Measurements from ENCODE around the gene WNK3.

The WNK3 gene

GRCh38 chrX:54306379-54306778, 51.5 kb downstream of the WNK3 start:
- H3K79me2 ChIP-seq (ENCODE audit: insufficient read depth, low read length) = no peaks in the 10 kb centered on the region
- no peaks in the 10 kb centered on the region for H3K9me3 ChIP-seq (ENCODE audit: low read length)
- no peaks in the 10 kb centered on the region for H3K4me1 ChIP-seq (ENCODE audit: insufficient read depth, low read length, severe bottlenecking)
- H3K4me3 ChIP-seq (ENCODE audit: low read depth, low read length, poor library complexity, severe bottlenecking) = no peak overlapping the region
- H3K27ac ChIP-seq (ENCODE audit: low read depth, low read length, poor library complexity, severe bottlenecking) = no peak overlapping the region
- H3K36me3 ChIP-seq (ENCODE audit: insufficient read depth, low read length) = no peaks in the 10 kb centered on the region
- no peak overlapping the region for H3K4me2 ChIP-seq (ENCODE audit: low read length)
- TF ChIP-seq EZH2 (IDR thresholded peaks at IDR 0.05; ENCODE audit: borderline replicate concordance, low read length) (no peak), CTCF (IDR thresholded peaks at IDR 0.05; ENCODE audit: low read length) (no peak)
- no peak overlapping the region for H2AFZ ChIP-seq (ENCODE audit: low read length)
- H3K9ac ChIP-seq (ENCODE audit: low read length) = no peak overlapping the region
- no peaks in the 10 kb centered on the region for H3K27me3 ChIP-seq (ENCODE audit: insufficient read depth, low read length)
- no peaks in the 10 kb centered on the region for H3K9me2 ChIP-seq (ENCODE audit: low read depth, low read length)
- H3F3A ChIP-seq (ENCODE audit: insufficient read depth, low read length) = no peaks in the 10 kb centered on the region
- H4K20me1 ChIP-seq (ENCODE audit: insufficient read depth, low read length) = no peaks in the 10 kb centered on the region

DNA sequence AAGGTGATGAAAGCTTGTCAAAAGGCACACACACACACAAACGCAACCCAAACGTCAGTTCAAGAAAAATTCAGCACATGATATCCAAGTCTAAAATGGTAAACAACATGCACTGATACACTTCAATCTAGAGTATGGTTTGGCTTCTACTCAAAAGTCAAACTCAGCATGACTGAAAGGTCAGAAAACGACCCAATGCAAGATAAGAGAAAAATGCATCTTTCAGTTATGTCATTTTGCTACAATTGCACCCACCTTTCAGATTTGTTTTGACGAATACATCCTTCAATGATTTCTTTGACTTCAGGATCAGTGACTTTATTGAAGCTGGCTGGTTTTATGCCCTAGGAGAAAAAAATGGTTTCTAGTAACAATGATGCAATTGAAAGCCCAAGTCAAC, 56.3 kb downstream of the WNK3 start:
- no peak for TF ChIP-seq CTCF (IDR thresholded peaks at IDR 0.05; ENCODE audit: low read length)
- TF ChIP-seq EZH2 (IDR thresholded peaks at IDR 0.05; ENCODE audit: borderline replicate concordance, low read length) = no peak
- Histone ChIP-seq H3K9me3 (ENCODE audit: low read length) (no peaks in the 10 kb centered on the region), H3K9me2 (ENCODE audit: low read depth, low read length) (no peaks in the 10 kb centered on the region), H3K27me3 (ENCODE audit: insufficient read depth, low read length) (no peaks in the 10 kb centered on the region), H3K4me1 (ENCODE audit: insufficient read depth, low read length, severe bottlenecking) (no peaks in the 10 kb centered on the region), H3K4me3 (ENCODE audit: low read depth, low read length, poor library complexity, severe bottlenecking) (no peak overlapping the region), H3K4me2 (ENCODE audit: low read length) (no peak overlapping the region), H4K20me1 (ENCODE audit: insufficient read depth, low read length) (no peaks in the 10 kb centered on the region), H3K27ac (ENCODE audit: low read depth, low read length, poor library complexity, severe bottlenecking) (no peak overlapping the region), H3K79me2 (ENCODE audit: insufficient read depth, low read length) (no peaks in the 10 kb centered on the region), H3K36me3 (ENCODE audit: insufficient read depth, low read length) (no peaks in the 10 kb centered on the region), H3K9ac (ENCODE audit: low read length) (no peak overlapping the region), H2AFZ (ENCODE audit: low read length) (no peak overlapping the region), H3F3A (ENCODE audit: insufficient read depth, low read length) (no peaks in the 10 kb centered on the region)

- no peak overlapping the region for H3K9ac ChIP-seq (ENCODE audit: low read length)
- H3K27me3 ChIP-seq (ENCODE audit: insufficient read depth, low read length) = no peaks in the 10 kb centered on the region
- H3K4me2 ChIP-seq (ENCODE audit: low read length) = no peak overlapping the region
- no peaks in the 10 kb centered on the region for H3F3A ChIP-seq (ENCODE audit: insufficient read depth, low read length)
- H2AFZ ChIP-seq (ENCODE audit: low read length) = no peak overlapping the region
- H3K36me3 ChIP-seq (ENCODE audit: insufficient read depth, low read length) = no peaks in the 10 kb centered on the region
- no peaks in the 10 kb centered on the region for H3K9me2 ChIP-seq (ENCODE audit: low read depth, low read length)
- no peaks in the 10 kb centered on the region for H3K79me2 ChIP-seq (ENCODE audit: insufficient read depth, low read length)
- H3K9me3 ChIP-seq (ENCODE audit: low read length) = no peaks in the 10 kb centered on the region
- H3K27ac ChIP-seq (ENCODE audit: low read depth, low read length, poor library complexity, severe bottlenecking) = no peak overlapping the region
- H3K4me3 ChIP-seq (ENCODE audit: low read depth, low read length, poor library complexity, severe bottlenecking) = no peak overlapping the region
- no peak for TF ChIP-seq CTCF (IDR thresholded peaks at IDR 0.05; ENCODE audit: low read length)
- TF ChIP-seq EZH2 (IDR thresholded peaks at IDR 0.05; ENCODE audit: borderline replicate concordance, low read length) = no peak
- H3K4me1 ChIP-seq (ENCODE audit: insufficient read depth, low read length, severe bottlenecking) = no peaks in the 10 kb centered on the region
- no peaks in the 10 kb centered on the region for H4K20me1 ChIP-seq (ENCODE audit: insufficient read depth, low read length)
Observed at GRCh38 chrX:54294306-54294705, 63.5 kb downstream of the WNK3 start.

All from OCI-LY1 (cell line).